ENCODE data around the gene DYNLRB1. TPM values are rescaled to one million over a fixed set of nuclear protein-coding genes. Genes with fewer than 3 reads are reported as not detected.

DYNLRB1 gene
- total RNA-seq, 1 experiment from 2014 or later, result 127 TPM

DNA sequence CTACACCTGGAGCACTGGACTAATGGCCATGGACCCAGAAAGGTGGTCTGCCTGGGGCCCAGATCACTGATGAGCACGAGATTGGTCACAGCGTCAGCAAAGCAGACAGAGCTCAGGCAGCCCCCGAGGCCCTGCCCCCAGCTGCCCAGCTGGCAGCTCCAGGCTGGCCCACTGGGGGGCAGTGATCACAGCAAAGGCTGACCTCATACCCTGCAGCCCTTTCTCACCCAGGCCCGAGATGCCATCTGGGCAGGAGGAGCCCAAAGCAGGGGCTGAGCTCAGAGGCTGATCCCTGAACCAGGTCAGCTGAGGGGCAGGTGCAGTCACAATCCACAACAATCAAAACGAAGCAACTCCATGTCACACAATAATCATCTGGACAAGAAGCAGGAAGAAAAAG lies 46.4 kb downstream of the DYNLRB1 start:
- H3K27me3 Mint-ChIP-seq (ENCODE audit: insufficient read depth, unreplicated experiment), result no peaks in the 10 kb centered on the region
- H3K27ac Mint-ChIP-seq (ENCODE audit: low read depth, unreplicated experiment), result no peak overlapping the region
- no peaks in the 10 kb centered on the region for H3K9me3 Mint-ChIP-seq (ENCODE audit: unreplicated experiment)
- peaks cover 8% of the 10 kb centered on the region for H3K4me1 Mint-ChIP-seq (ENCODE audit: insufficient read depth, unreplicated experiment)
- intact Hi-C loops (cut with micrococcal nuclease), result no loop called here
- ChIA-PET POLR2A (interaction anchor here (0.6 to 1.4 kb wide), 3 partner anchors 47 to 210 kb away, joined by 3 to 4 read pairs (median 4); partner anchors contain the start of gene DYNLRB1), CTCF (interaction anchor here (1.0 to 3.5 kb wide), 5 partner anchors 9 to 248 kb away, joined by 3 to 15 read pairs (median 5); no protein-coding TSS in a partner anchor)
- no TSS peak for BruUV-seq (replicated peaks)
- TF ChIP-seq, protein P1, sequence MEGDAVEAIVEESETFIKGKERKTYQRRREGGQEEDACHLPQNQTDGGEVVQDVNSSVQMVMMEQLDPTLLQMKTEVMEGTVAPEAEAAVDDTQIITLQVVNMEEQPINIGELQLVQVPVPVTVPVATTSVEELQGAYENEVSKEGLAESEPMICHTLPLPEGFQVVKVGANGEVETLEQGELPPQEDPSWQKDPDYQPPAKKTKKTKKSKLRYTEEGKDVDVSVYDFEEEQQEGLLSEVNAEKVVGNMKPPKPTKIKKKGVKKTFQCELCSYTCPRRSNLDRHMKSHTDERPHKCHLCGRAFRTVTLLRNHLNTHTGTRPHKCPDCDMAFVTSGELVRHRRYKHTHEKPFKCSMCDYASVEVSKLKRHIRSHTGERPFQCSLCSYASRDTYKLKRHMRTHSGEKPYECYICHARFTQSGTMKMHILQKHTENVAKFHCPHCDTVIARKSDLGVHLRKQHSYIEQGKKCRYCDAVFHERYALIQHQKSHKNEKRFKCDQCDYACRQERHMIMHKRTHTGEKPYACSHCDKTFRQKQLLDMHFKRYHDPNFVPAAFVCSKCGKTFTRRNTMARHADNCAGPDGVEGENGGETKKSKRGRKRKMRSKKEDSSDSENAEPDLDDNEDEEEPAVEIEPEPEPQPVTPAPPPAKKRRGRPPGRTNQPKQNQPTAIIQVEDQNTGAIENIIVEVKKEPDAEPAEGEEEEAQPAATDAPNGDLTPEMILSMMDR (IDR thresholded peaks at IDR 0.05; ENCODE audit: unreplicated experiment), result no peak
- H3K36me3 Mint-ChIP-seq (ENCODE audit: insufficient read depth, unreplicated experiment), result peaks cover 7% of the 10 kb centered on the region
- no peak overlapping the region for H3K4me3 Mint-ChIP-seq (ENCODE audit: unreplicated experiment)
- DNase-seq (ENCODE audit: unreplicated experiment), result no peak

DNA sequence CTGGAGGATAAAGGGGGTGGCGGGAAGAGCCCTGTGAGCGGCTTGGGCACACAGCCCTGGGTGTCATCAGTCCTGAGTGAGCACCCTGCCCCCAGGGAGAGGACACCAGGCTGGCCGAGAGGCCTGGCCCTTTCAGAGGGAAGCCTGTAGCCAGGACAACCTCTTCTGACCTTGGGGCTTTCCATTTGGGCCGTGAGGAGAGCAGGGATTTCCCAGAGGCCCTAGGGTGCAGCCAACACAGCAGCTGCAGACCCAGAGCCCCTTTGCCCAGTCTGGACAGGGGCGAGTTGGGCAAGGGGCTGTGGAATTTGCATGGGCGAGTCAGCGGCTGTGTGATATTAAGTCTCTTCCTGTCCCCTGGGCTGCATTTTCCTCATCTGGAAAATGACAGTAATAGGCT lies 48.6 kb downstream of the DYNLRB1 start:
- POLR2A ChIA-PET, result no interaction called here
- H3K9me3 Mint-ChIP-seq (ENCODE audit: unreplicated experiment), result no peaks in the 10 kb centered on the region
- peaks cover 1% of the 10 kb centered on the region for H3K36me3 Mint-ChIP-seq (ENCODE audit: insufficient read depth, unreplicated experiment)
- H3K27ac Mint-ChIP-seq (ENCODE audit: low read depth, unreplicated experiment), result no peak overlapping the region
- intact Hi-C loops (cut with micrococcal nuclease), result no loop called here
- CTCF ChIA-PET, result interaction anchor here (1.0 to 2.4 kb wide), 2 partner anchors 27 to 205 kb away, joined by 4 to 11 read pairs; no protein-coding TSS in a partner anchor
- H3K4me1 Mint-ChIP-seq (ENCODE audit: insufficient read depth, unreplicated experiment), result no peaks in the 10 kb centered on the region
- TF ChIP-seq, protein P1 (IDR thresholded peaks at IDR 0.05; ENCODE audit: unreplicated experiment), result no peak
- H3K4me3 Mint-ChIP-seq (ENCODE audit: unreplicated experiment), result no peak overlapping the region
- H3K27me3 Mint-ChIP-seq (ENCODE audit: insufficient read depth, unreplicated experiment), result no peaks in the 10 kb centered on the region
- BruUV-seq (replicated peaks), result no TSS peak
- no peak for DNase-seq (ENCODE audit: unreplicated experiment)

GRCh38 chr20:34566978-34567891 lies 51.0 kb downstream of the DYNLRB1 start:
- TF ChIP-seq, protein P1 (IDR thresholded peaks at IDR 0.05; ENCODE audit: unreplicated experiment), result no peak
- no peaks in the 10 kb centered on the region for H3K4me1 Mint-ChIP-seq (ENCODE audit: insufficient read depth, unreplicated experiment)
- H3K36me3 Mint-ChIP-seq (ENCODE audit: insufficient read depth, unreplicated experiment), result peaks cover 12% of the 10 kb centered on the region
- ChIA-PET POLR2A (interaction anchor here (0.6 kb wide), 1 partner anchor 309 kb away, joined by 3 read pairs; the partner anchor contains the start of gene ACSS2), CTCF (interaction anchor here (0.5 to 4.6 kb wide), 8 partner anchors 11 to 302 kb away, joined by 3 to 17 read pairs (median 3); no protein-coding TSS in a partner anchor)
- no peak for DNase-seq (ENCODE audit: unreplicated experiment)
- BruUV-seq (replicated peaks), result no TSS peak
- H3K27ac Mint-ChIP-seq (ENCODE audit: low read depth, unreplicated experiment), result no peak overlapping the region
- H3K27me3 Mint-ChIP-seq (ENCODE audit: insufficient read depth, unreplicated experiment), result no peaks in the 10 kb centered on the region
- intact Hi-C loops (cut with micrococcal nuclease), result no loop called here
- H3K9me3 Mint-ChIP-seq (ENCODE audit: unreplicated experiment), result no peaks in the 10 kb centered on the region
- H3K4me3 Mint-ChIP-seq (ENCODE audit: unreplicated experiment), result no peak overlapping the region
